Activated gamma-delta T cell treated with Interleukin-2 at 50 U/mL for 16 hours (primary cell): ENCODE results near the gene ABCB6.
"Not testable (repeated sequence)": the region's sequence is repeated elsewhere in the genome, so short reads cannot be mapped to it uniquely, and the experiment has no call there.

ENCODE experiments used
- DNase-seq: peaks from one replicate; pipeline ENCODE4 v3.0.0-alpha.2; 2020

Gene ABCB6

GRCh38 chr2:219213026-219213415, 5.7 kb downstream of the ABCB6 start:
- no peak for DNase-seq

- DNase-seq = no peak
Measured at GRCh38 chr2:219210886-219211362, 7.8 kb downstream of the ABCB6 start.

GRCh38 chr2:219210196-219210885, 8.4 kb downstream of the ABCB6 start:
- DNase-seq = no peak

- DNase-seq = no peak
Measured at GRCh38 chr2:219209236-219210195, 9.2 kb downstream of the ABCB6 start.

- no peak for DNase-seq
Measured at GRCh38 chr2:219207884-219208740, 10.6 kb downstream of the ABCB6 start.

GRCh38 chr2:219207134-219207883, 11.4 kb downstream of the ABCB6 start:
- no peak for DNase-seq

- DNase-seq = peak; percentile 95
Measured at GRCh38 chr2:219206328-219207133, 12.2 kb downstream of the ABCB6 start, which contains the start of gene ZFAND2B. Gene ZFAND2B, plus strand, starts transcription at chr2:219206782. Its CDS starts 206 bp downstream, at chr2:219206988.

GRCh38 chr2:219205981-219206327, 12.8 kb downstream of the ABCB6 start:
- no peak for DNase-seq

GRCh38 chr2:219205165-219205538, 13.6 kb downstream of the ABCB6 start:
- no peak for DNase-seq

GRCh38 chr2:219204425-219205164, 14.2 kb downstream of the ABCB6 start:
- no peak for DNase-seq

GRCh38 chr2:219201331-219201730, 17.4 kb downstream of the ABCB6 start:
- DNase-seq = not testable (repeated sequence)

GRCh38 chr2:219200502-219201326, 18.0 kb downstream of the ABCB6 start:
- peak; percentile 41 for DNase-seq

- no peak for DNase-seq
Measured at GRCh38 chr2:219199470-219200211, 19.1 kb downstream of the ABCB6 start.

- DNase-seq = no peak
Measured at GRCh38 chr2:219198974-219199373, 19.8 kb downstream of the ABCB6 start.

- DNase-seq = no peak
Measured at GRCh38 chr2:219197388-219197787, 21.4 kb downstream of the ABCB6 start.

GRCh38 chr2:219186754-219187456, 31.9 kb downstream of the ABCB6 start:
- DNase-seq = no peak

- DNase-seq = no peak
Measured at GRCh38 chr2:219184121-219184520, 34.6 kb downstream of the ABCB6 start.

- no peak for DNase-seq
Measured at GRCh38 chr2:219183151-219183772, 35.5 kb downstream of the ABCB6 start.
